GM18499 (cell line): Measurements from ENCODE around the gene IFT122.

Experiments
- ATAC-seq: cut with Tn5 transposase; IDR thresholded peaks from one replicate; pipeline ENCODE4 v1.9.1; 2021; ENCODE audit warnings: moderate number of reproducible peaks; ENCODE audit not compliant: insufficient read depth, unreplicated experiment

Gene IFT122

DNA sequence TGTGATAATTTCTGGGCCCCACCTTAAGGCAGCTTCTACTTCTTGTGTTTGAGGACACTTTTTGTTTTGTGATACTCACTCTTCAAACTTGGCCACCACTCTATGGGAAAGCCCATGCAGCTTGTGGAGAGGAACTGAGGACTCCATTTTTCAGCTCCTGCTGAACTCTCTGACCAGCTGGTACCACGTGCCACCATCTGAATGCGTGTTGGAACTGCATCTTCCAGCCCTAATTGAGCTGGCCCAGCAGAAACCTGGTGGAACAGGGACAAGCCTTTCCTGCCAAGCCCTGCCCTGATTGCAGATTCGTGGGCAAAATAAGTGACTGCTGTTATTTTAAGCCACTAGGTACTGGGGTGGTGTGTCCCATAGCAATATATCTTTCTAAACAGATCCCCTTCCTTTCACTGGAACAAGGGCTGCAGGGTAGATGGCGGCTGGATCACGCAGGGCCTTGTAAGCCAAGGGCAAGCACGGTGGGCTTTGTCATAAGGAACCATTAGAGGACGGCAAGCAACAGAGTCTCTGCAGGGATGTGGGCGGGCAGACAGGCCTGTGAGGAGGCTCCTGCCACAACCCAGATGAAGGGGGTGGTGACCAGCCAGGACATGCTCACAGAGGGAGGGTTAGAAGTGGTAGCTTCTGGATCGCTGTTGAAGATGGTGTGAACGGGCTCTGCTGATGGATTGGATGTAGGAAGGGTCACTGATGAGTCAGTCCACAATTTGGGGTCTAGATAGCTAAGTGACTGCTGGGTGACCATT, 112.4 kb downstream of the IFT122 start:
- ATAC-seq, result no peak

DNA sequence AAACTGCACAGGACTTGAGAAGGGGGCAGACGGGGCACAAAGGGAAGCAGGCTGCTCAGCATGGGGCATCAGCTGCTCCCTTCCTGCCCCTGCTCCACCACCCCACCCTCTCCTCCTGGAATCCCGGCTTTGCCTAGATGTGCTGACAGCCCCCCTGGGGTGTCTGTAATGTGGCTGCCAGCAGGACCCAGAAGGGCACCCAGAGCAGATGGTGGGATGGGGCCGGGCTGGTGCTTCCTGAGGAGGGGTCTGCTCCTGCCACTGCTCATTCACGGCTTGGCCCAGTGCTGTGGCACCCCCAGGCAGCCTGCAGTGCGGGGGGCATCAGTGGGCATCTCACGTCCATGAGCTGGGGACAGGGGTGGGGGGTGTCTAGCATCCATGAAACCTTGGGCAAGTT, 113.1 kb downstream of the IFT122 start:
- no peak for ATAC-seq

- no peak for ATAC-seq
Measured at GRCh38 chr3:129553719-129554118, 113.7 kb downstream of the IFT122 start.

GRCh38 chr3:129554356-129555152, 114.5 kb downstream of the IFT122 start:
- no peak for ATAC-seq

- no peak for ATAC-seq
Measured at GRCh38 chr3:129555153-129555550, 115.1 kb downstream of the IFT122 start.

DNA sequence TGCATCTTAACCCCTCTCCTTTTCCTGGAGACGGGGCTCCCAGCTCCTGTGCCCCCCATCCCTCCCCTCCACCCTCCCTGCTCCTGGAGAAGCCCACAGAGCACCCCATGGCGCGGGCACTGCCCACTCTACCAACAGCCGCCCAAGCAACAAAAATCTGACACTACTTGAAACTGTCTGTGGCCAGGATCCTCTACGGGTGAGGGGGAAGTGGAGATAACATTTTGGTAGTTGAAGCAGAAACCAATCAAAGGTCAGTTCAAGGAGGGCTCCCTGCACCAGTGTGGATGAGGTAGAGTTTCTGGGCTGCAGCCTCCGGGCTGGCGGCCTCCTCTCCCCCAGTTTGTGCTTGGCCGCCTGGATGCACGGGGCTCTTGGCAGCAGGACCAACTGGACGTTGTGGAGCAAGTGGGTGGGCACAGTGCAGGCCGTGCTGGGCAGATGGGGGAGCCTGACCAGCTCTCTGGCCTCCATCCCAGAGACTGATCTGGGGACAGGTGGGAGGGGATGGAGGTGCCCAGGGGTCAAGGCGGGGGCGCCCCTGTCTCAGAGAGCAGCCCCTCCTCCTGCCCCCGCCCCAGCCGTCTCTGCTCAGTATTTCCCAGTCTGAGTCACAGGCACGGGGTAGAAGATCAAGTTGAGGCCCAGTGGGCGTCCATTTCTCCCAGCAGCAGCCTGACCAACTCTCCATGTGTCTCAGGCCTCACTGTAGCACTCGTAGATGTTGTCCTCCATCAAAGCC, 115.8 kb downstream of the IFT122 start:
- no peak for ATAC-seq

- no peak for ATAC-seq
Measured at GRCh38 chr3:129556358-129556695, 116.3 kb downstream of the IFT122 start.

DNA sequence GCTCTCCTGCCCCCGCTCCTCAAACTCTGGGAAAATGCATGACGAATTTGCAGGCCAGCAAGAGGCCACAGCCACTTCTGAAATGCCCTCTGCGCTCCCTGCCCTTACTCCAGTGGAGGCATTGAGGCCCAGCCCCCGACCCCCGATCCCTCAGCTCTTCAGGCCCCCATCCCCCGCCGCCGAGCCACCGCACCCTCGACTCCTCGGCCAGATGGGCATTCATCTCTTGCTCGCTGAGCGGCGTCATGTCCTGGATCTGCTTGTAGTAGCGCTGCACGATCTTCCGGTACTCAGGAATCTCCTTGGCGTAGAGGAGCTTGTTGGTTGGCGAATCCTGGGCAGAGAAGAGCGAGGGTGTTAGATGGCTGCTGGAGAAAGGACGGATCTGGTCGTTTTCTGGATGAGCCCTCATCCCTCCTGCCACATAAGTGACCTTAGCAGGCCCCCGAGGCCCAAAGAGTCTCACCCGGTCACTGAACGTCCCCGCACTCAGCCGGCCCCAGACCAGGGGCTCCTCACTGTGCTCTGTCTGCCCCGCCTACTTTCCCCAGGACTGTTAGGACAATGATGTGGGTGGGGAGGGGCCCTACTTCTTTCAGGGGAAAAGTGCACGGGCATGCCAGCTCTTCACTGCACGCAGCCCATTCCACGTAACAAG, 117.0 kb downstream of the IFT122 start:
- ATAC-seq, result no peak

DNA sequence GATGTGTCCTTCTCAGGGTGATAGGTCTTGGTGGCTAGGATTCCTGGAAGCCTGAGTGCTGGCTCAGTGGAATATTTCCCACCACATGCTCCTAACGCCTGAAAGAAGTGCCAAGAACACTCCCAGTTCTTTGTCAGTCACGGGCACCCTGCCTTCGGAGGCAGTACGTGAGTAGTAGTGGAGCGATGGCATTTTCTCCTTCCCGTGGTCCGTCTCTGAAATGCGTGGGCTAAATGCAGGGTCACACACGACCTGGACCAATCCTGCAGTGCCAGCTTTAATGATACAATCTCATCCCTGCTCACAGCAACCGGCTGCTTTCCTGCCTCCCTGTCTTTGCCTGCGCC, 117.5 kb downstream of the IFT122 start:
- ATAC-seq, result no peak

GRCh38 chr3:129558081-129558771, 118.2 kb downstream of the IFT122 start:
- ATAC-seq, result no peak

DNA sequence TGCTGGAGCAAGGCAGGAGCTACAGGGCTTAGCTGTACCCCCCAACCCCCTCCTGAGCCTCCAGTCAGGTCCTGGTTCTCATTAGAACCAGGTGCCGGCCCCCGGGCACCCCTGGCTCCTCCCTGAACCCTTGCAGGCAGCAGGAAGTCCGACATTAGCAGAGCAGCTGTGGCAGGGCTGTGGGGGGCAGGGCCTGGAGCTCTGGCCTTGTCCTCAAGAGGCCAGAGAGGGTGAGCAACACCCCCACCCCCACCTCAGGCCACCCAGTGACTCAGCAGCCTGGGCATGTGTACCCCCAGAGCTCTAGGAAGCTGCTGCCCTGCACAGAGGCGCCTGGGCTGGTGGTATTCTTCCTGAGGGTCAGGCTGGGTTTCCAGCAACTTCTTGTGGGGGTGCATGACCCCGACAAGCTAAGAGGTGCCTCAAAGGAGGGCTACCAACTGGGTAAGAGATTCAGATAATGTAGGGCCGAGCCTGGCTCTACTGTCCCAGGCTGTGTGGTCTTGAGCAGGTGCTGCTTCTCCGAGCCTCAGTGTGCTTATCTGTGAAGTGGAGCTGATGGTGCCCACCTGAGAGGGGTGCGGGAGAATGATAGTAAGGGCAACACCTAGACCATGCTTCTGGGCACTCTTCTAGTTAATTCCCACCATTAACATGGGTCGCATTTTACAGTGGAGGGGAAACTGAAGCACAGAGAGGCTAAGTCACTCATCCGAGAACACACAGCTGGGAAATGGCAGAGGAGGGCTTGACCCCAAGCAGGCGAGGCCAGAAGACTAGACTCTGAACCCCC, 118.9 kb downstream of the IFT122 start:
- ATAC-seq, result no peak

- no peak for ATAC-seq
Measured at GRCh38 chr3:129559565-129560079, 119.6 kb downstream of the IFT122 start.

GRCh38 chr3:129560269-129560787, 120.3 kb downstream of the IFT122 start:
- ATAC-seq, result no peak

DNA sequence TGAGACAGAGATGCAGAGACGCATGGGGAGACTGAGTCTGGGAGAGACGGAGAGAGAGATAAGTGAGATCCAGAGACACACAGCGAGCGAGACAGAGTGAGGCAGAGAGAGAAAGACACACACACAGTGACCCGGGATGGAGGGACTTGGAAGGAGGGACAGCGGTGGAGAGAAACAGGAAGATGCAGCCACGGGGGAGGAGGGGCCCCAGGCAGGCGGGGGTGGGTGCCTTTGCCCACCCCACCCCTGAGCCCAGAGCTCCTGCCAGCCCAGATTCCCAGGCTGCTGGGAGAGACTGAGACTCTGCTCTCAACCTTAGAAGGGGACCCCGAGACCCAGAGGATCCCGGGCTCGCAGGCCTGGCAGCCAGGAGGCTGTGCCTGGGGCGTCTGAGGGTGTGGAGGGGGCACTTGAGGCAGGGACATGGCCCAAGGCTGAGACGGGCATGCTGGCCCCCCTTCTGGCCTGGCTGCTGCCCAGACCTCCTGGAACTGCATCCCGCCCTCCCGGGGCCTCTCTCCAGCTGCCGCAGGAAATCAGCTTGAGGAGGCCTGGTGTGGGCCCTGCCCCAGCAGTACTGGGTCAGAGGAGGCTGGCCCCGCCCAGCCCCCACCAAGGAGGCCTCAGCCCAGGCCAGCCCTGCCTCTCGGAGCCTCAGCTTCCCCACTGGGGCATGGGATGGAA, 121.0 kb downstream of the IFT122 start:
- no peak for ATAC-seq

- no peak for ATAC-seq
Measured at GRCh38 chr3:129561619-129562248, 121.7 kb downstream of the IFT122 start.

- ATAC-seq, result no peak
Measured at GRCh38 chr3:129562803-129563202, 122.8 kb downstream of the IFT122 start.

DNA sequence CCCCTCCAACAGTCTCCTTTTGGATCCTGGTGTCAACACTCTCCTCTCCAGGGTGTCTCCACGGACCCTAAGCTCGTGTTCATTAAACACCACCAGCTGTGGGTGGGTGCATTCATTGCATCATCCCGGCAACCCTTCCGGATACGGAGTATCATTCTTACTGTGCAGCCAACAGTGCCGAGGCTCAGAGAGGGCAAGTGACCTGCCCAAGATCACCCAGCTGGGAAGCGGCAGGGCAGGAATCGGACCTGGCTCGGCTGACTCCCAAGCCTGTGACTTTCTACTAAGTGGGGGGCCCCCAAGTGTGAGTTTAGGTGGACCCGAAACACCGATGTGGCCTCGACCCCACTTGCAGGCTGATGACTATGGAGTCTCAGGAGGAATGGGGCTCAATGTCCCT, 123.3 kb downstream of the IFT122 start:
- ATAC-seq, result no peak
